ENCODE results near the gene SLC29A1. TPM values are rescaled to one million over a fixed set of nuclear protein-coding genes. Genes with fewer than 3 reads are reported as not detected.
"Not testable (repeated sequence)": the region's sequence is repeated elsewhere in the genome, so short reads cannot be mapped to it uniquely, and the experiment has no call there.

Gene SLC29A1
- total and polyA plus RNA-seq, 11 donors, result 48.0 to 319 (median 131) TPM

DNA sequence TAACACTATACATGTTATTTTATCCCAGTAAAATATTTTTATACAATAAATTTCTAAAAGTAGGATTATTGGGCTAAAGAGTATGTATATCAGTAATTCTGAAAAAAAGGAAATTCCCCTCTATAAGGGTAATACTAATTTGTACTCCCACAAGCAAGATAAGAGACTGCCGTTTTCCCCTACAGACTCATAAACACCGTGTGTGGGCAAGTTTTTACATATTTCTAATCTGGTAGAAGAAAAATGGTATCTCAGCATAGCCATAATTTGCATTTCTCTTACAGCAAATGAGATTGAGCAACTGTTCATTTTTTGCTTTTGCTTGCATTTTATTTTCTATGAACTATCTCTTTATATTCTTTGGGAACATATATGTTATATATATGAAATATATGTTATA lies 32.7 kb upstream of the SLC29A1 start:
- no peak overlapping the region for H3K27ac ChIP-seq
- H3K9me3 ChIP-seq, result no peaks in the 10 kb centered on the region
- 48 to 58% (median 57%) methylated on average over 2 of the region's 2 CpGs for WGBS, 4 donors
- ATAC-seq (no peak), DNase-seq (no peak)
- H3K27me3 ChIP-seq, result no peaks in the 10 kb centered on the region
- peaks cover 0 to 24% (median 4%) of the 10 kb centered on the region in 12 donors for H3K4me1 ChIP-seq
- no peak overlapping the region for H3K4me3 ChIP-seq
- no peaks in the 10 kb centered on the region for H3K36me3 ChIP-seq
- no peak for TF ChIP-seq POLR2A (IDR thresholded peaks at IDR 0.05)
- TF ChIP-seq, protein P1, sequence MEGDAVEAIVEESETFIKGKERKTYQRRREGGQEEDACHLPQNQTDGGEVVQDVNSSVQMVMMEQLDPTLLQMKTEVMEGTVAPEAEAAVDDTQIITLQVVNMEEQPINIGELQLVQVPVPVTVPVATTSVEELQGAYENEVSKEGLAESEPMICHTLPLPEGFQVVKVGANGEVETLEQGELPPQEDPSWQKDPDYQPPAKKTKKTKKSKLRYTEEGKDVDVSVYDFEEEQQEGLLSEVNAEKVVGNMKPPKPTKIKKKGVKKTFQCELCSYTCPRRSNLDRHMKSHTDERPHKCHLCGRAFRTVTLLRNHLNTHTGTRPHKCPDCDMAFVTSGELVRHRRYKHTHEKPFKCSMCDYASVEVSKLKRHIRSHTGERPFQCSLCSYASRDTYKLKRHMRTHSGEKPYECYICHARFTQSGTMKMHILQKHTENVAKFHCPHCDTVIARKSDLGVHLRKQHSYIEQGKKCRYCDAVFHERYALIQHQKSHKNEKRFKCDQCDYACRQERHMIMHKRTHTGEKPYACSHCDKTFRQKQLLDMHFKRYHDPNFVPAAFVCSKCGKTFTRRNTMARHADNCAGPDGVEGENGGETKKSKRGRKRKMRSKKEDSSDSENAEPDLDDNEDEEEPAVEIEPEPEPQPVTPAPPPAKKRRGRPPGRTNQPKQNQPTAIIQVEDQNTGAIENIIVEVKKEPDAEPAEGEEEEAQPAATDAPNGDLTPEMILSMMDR (IDR thresholded peaks at IDR 0.05), result no peak
- intact Hi-C loops (cut with DNase I), result no loop called here

DNA sequence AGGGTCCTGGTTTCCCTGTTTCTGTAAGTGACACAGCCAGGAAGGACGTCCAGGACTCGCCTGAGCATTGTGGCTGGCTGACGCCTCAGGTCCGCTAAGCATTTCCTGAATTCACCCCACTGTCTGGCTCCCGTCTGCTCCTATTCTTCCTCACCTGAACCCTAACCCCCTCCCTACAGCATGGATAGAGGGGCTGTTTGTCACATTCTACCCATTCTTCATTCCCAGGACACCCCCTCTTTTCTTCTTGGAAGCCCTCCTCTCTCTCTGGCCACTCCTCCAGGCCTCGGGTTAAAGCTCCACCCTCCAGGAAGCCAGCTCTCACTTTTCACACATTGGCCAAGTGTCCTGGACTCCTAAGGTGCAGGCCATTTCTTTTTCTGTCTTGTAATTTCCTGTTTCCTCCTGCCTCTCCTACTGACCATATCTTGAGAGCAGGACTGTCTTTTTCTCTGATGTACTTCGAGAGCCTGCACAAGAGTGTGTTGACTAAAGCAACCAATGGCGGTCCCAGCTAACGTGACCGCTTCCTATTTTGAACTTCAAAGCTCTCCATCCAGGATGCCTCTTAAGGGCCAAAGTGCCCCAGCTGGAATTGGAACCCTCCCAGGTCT lies 30.9 kb upstream of the SLC29A1 start:
- no peak for TF ChIP-seq POLR2A (IDR thresholded peaks at IDR 0.05)
- TF ChIP-seq, protein P1 (IDR thresholded peaks at IDR 0.05), result no peak
- DNase-seq (no peak), ATAC-seq (peak in 3 of 4 donors; percentile 45 to 78 (median 70))
- H3K27me3 ChIP-seq, result no peaks in the 10 kb centered on the region
- H3K9me3 ChIP-seq, result no peaks in the 10 kb centered on the region
- 42 to 65% (median 52%) methylated on average over 10 of the region's 10 CpGs for WGBS, 4 donors
- H3K36me3 ChIP-seq, result no peaks in the 10 kb centered on the region
- peaks cover 0 to 12% (median 0%) of the 10 kb centered on the region in 12 donors for H3K4me1 ChIP-seq
- intact Hi-C loops (cut with DNase I), result no loop called here
- H3K4me3 ChIP-seq, result peak overlapping the region in 9 of 12 donors; percentile 7 to 41 (median 24)
- H3K27ac ChIP-seq, result peak overlapping the region in 9 of 12 donors; percentile 22 to 68 (median 46)

DNA sequence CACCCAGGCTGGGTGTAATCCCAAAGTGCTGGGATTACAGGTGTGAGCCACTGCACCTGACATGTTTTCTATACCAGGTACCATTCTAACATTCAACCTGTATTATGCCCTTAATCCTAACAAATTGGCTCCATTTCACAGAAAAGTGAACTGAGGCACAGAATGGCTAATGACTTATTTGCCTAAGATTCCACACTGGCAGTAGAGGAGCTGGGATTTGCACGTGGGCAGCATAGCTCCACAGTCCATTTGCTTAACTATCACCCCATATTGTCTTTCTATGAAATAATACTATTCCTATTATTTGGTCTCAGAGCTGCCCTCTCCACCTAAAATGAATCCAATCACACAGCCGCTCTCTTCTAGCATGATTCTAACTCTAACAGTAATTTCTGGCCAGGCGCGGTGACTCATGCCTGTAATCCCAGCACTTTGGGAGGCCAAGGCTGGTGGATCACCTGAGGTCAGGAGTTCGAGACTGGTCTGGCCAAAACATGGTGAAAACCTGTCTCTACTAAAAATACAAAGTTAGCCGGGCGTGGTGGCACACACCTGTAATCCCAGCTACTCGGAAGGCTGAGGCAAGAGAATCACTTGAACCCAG lies 30.0 kb upstream of the SLC29A1 start:
- TF ChIP-seq, protein P1 (IDR thresholded peaks at IDR 0.05), result no peak
- TF ChIP-seq POLR2A (IDR thresholded peaks at IDR 0.05), result no peak
- Histone ChIP-seq H3K4me3 (no peak overlapping the region), H3K27me3 (no peaks in the 10 kb centered on the region), H3K27ac (peak overlapping the region in 2 of 12 donors; percentile 46 to 62), H3K4me1 (peaks cover 0 to 12% (median 0%) of the 10 kb centered on the region in 12 donors), H3K36me3 (no peaks in the 10 kb centered on the region), H3K9me3 (no peaks in the 10 kb centered on the region)
- 96 to 99% (median 96%) methylated on average over 8 of the region's 8 CpGs for WGBS, 4 donors
- intact Hi-C loops (cut with DNase I), result no loop called here
- ATAC-seq (no peak), DNase-seq (no peak)

DNA sequence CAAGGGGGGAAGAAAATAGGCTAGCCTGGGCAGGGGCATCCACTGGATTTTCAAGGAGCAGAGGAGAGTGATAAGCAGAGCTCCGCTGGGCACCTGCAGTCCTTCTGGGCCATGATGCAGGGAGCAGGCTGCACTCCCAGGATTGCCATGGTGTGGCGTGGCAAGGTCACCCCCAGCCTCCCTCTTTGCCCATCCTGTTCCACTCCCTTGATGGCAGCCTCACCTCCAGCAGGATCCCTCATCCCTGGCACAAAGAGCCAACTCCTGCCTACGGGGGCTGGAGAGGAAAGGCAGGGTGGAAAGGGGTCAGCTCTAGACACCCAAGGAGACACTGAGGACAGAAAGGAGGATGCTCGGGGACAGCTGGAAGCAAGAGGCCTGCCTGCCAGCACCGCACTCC lies 29.1 kb upstream of the SLC29A1 start:
- no peak overlapping the region for H3K4me3 ChIP-seq
- TF ChIP-seq, protein P1 (IDR thresholded peaks at IDR 0.05), result no peak
- no peak for TF ChIP-seq POLR2A (IDR thresholded peaks at IDR 0.05)
- DNase-seq, result no peak
- H3K4me1 ChIP-seq, result peaks cover 0 to 12% (median 0%) of the 10 kb centered on the region in 12 donors
- no peaks in the 10 kb centered on the region for H3K36me3 ChIP-seq
- no peak for ATAC-seq
- no peaks in the 10 kb centered on the region for H3K9me3 ChIP-seq
- WGBS, 4 donors, result 78 to 95% (median 88%) methylated on average over 4 to 5 of the region's 5 CpGs
- no peaks in the 10 kb centered on the region for H3K27me3 ChIP-seq
- intact Hi-C loops (cut with DNase I), result no loop called here
- no peak overlapping the region for H3K27ac ChIP-seq

DNA sequence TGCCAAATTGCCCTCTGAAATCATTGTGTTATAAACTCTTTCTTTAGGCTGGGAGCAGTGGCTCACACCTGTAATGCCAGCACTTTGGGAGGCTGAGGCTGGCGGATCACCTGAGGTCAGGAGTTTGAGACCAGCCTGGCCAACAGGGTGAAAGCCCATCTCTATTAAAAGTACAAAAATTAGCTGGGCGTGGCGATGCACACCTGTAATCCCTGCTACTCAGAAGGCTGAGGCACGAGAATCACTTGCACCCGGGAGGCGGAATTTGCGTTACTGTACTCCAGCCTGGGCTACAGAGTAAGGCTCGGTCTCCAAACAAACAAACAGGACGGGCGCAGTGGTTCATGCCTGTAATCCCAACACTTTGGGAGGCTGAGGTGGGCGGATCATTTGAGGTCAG lies 27.0 kb upstream of the SLC29A1 start:
- H3K36me3 ChIP-seq; ATAC-seq; H3K4me3 ChIP-seq; H3K27ac ChIP-seq; H3K9me3 ChIP-seq; H3K27me3 ChIP-seq; DNase-seq; intact Hi-C loops (cut with DNase I): not testable (repeated sequence)
- 93 to 98% (median 96%) methylated on average over 11 of the region's 11 CpGs for WGBS, 4 donors
- H3K4me1 ChIP-seq, result peaks cover 0 to 12% (median under 1%) of the 10 kb centered on the region in 12 donors
